ENCODE results near the gene RNASE3.

DNA sequence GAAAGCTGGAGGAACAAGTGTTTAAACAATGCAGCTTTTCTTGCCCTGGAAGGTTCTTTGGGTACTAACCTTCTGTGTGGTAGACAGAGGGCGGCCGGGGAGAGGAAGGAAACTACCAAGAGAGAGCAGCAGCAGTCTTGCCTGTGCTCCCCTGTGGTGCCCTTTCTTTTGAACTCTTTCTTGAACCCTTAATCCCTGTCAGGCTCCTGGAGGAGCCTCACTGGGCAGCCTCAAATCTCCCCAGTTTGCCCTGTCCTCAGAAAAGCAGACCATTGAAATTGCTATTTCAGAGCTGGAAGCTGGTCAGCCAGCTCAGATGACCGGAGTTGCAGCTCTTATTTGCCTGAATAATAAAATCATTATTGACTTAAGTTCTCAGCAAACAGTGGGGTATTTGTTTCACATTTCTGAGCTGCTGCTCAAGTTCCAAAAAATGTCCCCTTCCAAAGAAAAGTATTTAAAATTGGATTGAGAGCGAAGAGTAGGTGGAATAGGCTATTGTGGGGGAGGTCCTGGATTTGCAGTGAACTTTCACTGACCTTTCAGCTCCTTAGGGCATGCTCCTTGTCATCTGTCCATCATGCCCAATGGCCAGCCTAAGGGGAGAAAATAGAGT, 42.1 kb upstream of the RNASE3 start:
- TF ChIP-seq, protein P1, sequence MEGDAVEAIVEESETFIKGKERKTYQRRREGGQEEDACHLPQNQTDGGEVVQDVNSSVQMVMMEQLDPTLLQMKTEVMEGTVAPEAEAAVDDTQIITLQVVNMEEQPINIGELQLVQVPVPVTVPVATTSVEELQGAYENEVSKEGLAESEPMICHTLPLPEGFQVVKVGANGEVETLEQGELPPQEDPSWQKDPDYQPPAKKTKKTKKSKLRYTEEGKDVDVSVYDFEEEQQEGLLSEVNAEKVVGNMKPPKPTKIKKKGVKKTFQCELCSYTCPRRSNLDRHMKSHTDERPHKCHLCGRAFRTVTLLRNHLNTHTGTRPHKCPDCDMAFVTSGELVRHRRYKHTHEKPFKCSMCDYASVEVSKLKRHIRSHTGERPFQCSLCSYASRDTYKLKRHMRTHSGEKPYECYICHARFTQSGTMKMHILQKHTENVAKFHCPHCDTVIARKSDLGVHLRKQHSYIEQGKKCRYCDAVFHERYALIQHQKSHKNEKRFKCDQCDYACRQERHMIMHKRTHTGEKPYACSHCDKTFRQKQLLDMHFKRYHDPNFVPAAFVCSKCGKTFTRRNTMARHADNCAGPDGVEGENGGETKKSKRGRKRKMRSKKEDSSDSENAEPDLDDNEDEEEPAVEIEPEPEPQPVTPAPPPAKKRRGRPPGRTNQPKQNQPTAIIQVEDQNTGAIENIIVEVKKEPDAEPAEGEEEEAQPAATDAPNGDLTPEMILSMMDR (IDR thresholded peaks at IDR 0.05; ENCODE audit: insufficient read depth, low read depth, low read length), result no peak
- TF ChIP-seq EZH2 (IDR thresholded peaks at IDR 0.05; ENCODE audit: insufficient read depth, low read length), result no peak

Measured in astrocyte (in vitro differentiated cells and primary cell).